ENCODE results near the gene AP2A2.

DNA sequence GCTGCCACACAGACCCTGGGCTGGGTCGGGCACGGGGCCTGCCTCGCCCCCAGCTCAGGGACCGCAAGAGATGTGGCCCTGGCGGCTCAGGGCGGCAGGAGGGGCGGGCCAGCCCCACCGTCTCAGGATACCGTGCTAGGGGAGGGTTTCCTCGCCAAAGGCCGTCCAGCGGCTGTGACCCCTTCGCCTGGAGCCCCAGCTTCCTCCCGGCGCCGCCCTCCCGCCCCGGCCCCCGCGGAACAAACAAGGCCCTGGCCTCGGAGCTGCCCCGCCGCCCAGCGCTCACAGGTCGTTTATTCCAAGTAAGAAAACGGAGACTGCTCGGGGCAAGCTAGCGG, 543 bp upstream of the AP2A2 start:
- no peak for TF ChIP-seq GATA2 (IDR thresholded peaks at IDR 0.05; ENCODE audit: low read depth, low read length)
- no peak for TF ChIP-seq GATA3 (IDR thresholded peaks at IDR 0.05; ENCODE audit: low read depth, low read length)

Measured in SH-SY5Y (cell line).